GM12801 (cell line): ENCODE measurements around the gene ISG20.

ENCODE experiments used
- TF ChIP-seq, protein P1 (sequence below): IDR thresholded peaks from one replicate; pipeline ENCODE4 v1.5.1; 2011; ENCODE audit warnings: control low read depth; ENCODE audit not compliant: insufficient read length; ENCODE audit errors: extremely low read depth

ISG20 gene

GRCh38 chr15:88615303-88616107 lies 23.3 kb upstream of the ISG20 start:
- TF ChIP-seq, protein P1, sequence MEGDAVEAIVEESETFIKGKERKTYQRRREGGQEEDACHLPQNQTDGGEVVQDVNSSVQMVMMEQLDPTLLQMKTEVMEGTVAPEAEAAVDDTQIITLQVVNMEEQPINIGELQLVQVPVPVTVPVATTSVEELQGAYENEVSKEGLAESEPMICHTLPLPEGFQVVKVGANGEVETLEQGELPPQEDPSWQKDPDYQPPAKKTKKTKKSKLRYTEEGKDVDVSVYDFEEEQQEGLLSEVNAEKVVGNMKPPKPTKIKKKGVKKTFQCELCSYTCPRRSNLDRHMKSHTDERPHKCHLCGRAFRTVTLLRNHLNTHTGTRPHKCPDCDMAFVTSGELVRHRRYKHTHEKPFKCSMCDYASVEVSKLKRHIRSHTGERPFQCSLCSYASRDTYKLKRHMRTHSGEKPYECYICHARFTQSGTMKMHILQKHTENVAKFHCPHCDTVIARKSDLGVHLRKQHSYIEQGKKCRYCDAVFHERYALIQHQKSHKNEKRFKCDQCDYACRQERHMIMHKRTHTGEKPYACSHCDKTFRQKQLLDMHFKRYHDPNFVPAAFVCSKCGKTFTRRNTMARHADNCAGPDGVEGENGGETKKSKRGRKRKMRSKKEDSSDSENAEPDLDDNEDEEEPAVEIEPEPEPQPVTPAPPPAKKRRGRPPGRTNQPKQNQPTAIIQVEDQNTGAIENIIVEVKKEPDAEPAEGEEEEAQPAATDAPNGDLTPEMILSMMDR, result no peak

DNA sequence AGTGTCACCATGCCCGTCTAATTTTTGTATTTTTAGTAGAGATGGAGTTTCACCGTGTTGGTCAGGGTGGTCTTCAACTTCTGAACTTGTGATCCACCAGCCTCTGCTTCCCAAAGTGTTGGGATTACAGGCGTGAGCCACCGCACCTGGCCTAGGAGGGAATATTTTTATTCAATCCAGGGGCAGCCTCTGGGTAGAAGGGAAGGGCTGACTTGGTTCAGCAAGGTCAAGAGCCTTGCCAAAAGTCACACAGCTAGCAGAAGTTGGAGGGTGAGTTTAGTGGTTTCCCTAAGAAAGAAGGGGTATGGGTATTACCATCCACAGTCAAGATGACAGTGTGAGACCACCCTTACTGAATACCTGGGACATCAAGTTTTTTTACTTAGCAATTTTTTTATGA lies 22.6 kb upstream of the ISG20 start:
- TF ChIP-seq, protein P1, result no peak

DNA sequence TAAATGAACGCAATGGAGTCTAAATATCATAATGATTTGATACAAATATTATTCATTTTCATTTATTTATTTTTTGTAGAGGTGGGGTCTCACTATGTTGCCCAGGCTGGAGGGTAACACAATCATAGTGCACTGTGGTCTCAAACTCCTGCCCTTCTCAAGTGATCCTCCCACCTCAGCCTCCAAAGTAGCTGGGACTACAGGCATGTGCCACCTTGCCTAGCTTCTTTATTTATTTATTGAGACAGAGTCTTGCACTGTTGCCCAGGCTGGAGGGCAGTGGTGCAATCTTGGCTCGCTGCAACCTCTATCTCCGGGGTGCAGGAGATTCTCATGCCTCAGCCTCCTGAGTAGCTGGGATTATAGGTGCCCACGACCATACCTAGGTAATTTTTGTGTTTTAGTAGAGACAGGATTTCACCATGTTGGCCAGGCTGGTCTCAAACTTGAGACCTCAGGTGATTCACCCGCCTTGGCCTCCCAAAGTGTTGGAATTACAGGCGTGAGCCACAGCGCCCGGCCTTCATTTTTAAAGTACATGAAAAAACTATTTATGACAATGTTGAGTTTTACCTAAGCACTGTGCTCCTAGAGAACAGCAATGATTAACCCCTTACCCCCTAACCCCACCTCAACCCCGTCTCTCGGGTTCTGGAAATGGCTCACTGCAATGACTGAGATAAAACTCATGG lies 21.6 kb upstream of the ISG20 start:
- TF ChIP-seq, protein P1, result no peak

DNA sequence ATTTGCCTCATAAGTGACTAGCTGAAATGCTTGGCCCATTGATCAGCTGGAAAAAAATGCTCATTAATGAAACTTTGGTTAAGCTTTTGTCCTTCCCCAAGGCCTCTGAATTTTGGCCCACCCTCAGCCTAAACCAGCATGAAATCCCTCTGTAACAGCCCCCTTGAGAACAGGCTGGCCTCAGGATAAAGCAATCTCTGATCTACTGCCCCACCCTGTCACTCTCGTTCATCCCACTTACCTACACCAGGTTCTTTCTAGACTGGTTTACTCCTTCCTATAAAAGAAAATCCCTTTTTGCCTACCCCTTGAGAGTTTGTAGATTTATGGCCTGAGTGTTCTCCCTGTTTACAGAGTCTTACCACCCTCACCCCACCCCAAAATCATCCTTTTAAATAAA lies 21.0 kb upstream of the ISG20 start:
- TF ChIP-seq, protein P1, result no peak

GRCh38 chr15:88618686-88619085 lies 20.1 kb upstream of the ISG20 start:
- TF ChIP-seq, protein P1, result no peak

- TF ChIP-seq, protein P1, result no peak
Measured at GRCh38 chr15:88619796-88620195, 19.0 kb upstream of the ISG20 start.

GRCh38 chr15:88620995-88621772 lies 17.6 kb upstream of the ISG20 start, which contains the start of gene AEN:
Gene AEN, plus strand, starts transcription at chr15:88621340. Its CDS starts 4,870 bp downstream, at chr15:88626210.
- TF ChIP-seq, protein P1, result no peak
